ENCODE data around the gene FGF6.

DNA sequence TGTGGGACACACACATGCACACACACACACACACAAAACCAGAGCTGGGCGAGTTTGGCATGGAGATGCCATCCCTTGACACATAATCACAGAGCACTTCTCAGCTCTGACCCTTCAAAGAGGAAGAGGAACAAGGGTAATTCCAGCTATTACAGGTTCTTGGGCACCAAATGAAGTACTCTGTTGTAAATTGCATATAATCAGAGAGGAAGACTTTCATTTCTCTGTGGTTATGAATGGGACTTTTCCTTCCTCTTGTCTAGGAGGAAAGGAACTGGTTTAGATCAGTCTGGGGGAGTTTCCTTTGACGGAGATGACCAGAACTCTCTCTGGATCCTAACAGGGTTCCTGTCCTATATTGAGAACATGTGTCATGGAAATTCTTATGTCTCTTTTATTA lies 26.4 kb upstream of the FGF6 start:
- TF ChIP-seq, protein P1, sequence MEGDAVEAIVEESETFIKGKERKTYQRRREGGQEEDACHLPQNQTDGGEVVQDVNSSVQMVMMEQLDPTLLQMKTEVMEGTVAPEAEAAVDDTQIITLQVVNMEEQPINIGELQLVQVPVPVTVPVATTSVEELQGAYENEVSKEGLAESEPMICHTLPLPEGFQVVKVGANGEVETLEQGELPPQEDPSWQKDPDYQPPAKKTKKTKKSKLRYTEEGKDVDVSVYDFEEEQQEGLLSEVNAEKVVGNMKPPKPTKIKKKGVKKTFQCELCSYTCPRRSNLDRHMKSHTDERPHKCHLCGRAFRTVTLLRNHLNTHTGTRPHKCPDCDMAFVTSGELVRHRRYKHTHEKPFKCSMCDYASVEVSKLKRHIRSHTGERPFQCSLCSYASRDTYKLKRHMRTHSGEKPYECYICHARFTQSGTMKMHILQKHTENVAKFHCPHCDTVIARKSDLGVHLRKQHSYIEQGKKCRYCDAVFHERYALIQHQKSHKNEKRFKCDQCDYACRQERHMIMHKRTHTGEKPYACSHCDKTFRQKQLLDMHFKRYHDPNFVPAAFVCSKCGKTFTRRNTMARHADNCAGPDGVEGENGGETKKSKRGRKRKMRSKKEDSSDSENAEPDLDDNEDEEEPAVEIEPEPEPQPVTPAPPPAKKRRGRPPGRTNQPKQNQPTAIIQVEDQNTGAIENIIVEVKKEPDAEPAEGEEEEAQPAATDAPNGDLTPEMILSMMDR (IDR thresholded peaks at IDR 0.05; ENCODE audit: insufficient read depth, low read depth, low read length), result no peak
- no peak for TF ChIP-seq EZH2 (IDR thresholded peaks at IDR 0.05; ENCODE audit: insufficient read depth, low read length)
